OCI-M2 (cell line): ENCODE measurements around the gene SYNM.

Experiments used
- DNase-seq: peaks from one replicate; lab custom pipeline; 2025; ENCODE audit not compliant: unreplicated experiment; lab: John Stamatoyannopoulos, UW

Gene SYNM

GRCh38 chr15:99121691-99122410 lies 17.0 kb downstream of the SYNM start:
- no peak for DNase-seq

DNA sequence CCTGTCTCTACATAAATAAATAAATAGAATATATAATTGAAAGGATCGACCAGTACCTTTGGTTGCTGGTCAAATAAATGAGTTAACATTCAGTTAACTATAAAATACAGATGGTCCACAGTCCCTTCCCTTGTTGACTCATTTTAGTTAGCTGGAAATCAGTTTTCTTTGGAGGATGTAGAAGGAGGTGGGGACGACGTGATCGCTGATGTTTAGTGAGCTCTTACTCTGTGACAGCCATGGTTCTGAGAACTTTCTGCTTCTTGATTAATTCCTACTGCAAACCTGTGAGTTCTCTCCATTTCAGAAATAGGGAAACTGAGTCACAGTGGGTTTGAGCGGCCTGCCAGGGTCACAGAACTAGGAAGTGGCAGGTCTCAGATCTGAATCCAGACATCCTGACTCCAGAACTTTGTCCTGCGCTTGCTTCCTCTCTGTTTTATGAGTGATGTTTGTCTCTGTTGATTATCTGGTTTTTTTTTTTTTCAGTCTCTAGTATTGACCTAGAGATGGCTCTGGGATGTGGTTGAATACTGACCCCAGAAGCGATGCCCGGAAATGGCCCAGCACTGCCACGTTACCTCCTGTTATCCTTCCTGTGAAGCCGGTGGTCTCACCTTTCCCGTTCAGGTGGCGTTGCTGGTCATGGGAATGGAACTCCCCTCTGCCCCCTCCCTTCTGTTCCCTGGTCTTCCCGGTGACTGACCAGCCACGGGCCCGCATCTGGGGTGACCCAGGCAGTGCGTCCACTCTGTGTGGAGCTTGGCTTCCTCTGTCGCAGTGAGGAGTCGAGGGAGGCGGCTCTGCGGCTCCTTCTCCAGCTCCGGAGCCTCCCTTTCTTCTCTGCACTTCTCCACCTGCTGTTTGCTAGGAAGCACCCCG lies 18.2 kb downstream of the SYNM start:
- no peak for DNase-seq

- no peak for DNase-seq
These were observed 19.0 kb downstream of the SYNM start for GRCh38 chr15:99123713-99124451.

- DNase-seq, result no peak
These were observed 19.8 kb downstream of the SYNM start for GRCh38 chr15:99124641-99125040.

DNA sequence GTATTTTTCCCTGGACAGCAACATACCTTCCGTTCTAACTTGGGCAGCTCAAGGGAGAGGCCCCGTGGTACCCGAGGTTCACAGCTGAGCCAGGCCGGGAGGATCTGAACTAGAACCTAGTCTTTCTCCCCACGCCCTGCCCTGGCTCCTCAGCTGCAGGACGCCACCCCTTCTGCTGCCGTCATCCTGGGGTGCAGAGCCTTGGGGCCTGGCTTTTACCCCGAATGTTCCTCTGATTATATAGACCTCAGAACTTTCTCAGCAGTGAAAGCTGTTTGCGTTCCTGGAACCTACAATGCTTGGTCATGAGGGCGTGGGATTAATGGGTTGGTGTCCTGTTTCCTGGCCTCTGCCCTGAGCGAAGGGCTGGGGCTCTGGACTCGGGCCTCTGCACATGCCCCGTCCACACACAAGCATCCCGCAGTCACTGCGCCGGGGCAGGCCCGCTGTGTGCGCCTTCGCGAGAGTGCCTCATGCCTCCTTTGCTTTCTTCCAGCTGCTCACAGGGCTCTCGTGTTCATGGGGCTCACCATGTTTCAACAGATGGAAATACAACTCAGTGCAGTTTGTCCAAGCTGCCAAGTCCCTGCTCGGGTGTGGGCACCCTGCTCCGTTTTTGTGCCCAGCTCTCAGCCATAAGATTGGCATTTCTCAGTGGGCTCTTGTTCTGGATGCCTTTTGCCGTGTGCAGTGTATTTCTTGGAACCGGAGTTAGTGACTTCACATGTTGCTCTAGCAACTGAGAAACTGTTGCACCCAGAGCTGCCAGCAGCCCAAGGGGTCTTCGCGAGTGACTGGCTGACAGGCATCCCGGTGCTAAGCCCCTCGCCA lies 20.4 kb downstream of the SYNM start:
- no peak for DNase-seq

DNA sequence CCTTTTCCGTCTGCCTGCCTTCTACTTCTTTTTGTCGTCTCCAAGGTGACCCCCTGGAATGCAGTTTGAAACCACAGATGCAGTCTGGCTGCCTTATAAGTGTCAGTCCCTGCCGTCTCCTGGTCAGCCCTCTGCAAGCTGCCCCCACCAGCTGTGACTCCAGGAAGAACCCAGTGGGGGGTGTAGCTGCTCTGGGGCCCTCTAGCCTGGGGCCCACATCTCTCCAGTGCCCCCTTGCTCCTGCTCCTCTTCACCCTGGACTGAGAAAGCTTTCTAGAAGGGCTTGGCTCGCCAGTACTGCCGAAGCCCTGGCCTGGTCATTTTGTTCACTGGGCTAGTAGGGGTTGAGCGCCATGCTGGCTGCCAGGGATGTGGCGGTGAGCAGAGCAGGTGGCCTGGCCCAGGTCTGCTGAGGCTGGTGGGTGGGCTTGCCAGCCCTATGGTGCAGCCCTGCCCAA lies 21.3 kb downstream of the SYNM start:
- DNase-seq, result no peak

GRCh38 chr15:99126930-99127329 lies 22.1 kb downstream of the SYNM start:
- DNase-seq, result no peak

DNA sequence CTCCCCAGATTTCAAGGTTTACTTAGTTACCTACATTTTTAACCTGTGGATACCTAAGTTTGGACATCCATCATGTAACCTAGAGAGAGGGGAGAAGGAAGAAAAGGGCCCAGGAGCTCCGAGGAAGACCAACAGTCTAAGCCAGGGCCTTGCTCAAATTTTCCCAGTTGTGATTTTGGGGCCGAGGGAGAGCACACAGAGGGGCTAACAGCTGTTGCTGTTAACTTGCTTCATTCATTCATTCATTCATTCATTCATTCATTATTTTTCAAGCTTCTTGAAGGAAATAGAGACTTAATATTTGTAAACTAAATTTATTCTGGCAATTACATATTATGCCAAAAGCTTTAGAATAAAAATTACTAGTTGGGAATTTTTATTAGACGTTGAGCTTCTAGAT lies 22.9 kb downstream of the SYNM start:
- DNase-seq, result no peak

GRCh38 chr15:99128411-99128810 lies 23.5 kb downstream of the SYNM start:
- DNase-seq, result no peak

DNA sequence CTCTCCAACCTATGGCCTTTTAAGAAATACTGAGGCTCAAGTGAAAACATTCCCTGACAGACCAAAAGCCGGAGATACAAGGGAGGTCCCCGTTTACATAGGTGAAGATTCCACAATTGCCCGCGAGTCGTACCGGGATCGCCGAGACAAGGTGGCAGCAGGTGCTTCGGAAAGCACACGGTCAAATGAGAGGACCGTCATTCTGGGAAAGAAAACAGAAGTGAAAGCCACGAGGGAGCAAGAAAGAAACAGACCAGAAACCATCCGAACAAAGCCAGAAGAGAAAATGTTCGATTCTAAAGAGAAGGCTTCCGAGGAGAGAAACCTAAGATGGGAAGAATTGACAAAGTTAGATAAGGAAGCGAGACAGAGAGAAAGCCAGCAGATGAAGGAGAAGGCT lies 24.8 kb downstream of the SYNM start:
- no peak for DNase-seq

DNA sequence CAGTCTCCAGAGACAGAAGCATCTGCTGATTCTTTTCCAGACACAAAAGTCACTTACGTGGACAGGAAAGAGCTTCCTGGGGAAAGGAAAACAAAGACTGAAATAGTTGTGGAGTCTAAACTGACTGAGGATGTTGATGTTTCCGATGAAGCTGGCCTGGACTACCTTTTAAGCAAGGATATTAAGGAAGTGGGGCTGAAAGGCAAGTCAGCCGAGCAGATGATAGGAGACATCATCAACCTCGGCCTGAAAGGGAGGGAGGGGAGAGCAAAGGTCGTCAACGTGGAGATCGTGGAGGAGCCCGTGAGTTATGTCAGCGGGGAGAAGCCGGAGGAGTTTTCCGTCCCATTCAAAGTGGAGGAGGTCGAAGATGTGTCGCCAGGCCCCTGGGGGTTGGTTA lies 25.4 kb downstream of the SYNM start:
- DNase-seq, result no peak

- DNase-seq, result no peak
These were observed 26.0 kb downstream of the SYNM start for GRCh38 chr15:99130765-99131440.

DNA sequence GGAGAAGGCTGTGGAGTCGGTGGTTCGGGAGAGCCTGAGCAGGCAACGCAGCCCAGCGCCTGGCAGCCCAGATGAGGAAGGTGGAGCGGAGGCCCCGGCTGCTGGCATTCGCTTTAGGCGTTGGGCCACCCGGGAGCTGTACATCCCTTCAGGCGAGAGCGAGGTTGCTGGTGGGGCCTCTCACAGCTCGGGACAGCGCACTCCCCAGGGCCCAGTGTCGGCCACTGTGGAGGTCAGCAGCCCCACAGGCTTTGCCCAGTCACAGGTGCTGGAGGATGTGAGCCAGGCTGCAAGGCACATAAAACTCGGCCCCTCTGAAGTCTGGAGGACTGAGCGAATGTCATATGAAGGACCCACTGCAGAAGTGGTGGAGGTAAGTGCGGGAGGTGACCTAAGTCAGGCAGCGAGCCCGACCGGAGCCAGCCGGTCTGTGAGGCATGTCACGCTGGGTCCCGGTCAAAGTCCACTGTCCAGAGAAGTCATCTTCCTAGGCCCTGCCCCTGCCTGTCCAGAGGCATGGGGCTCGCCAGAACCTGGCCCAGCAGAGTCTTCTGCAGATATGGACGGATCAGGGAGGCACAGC lies 26.7 kb downstream of the SYNM start:
- DNase-seq, result no peak

- no peak for DNase-seq
These were observed 27.2 kb downstream of the SYNM start for GRCh38 chr15:99132122-99132521.

- no peak for DNase-seq
These were observed 27.9 kb downstream of the SYNM start for GRCh38 chr15:99132634-99133287.

- DNase-seq, result no peak
These were observed 29.5 kb downstream of the SYNM start for GRCh38 chr15:99134317-99134821.

GRCh38 chr15:99135194-99135593 lies 30.3 kb downstream of the SYNM start:
- DNase-seq, result no peak

GRCh38 chr15:99137111-99137546 lies 32.2 kb downstream of the SYNM start:
- DNase-seq, result no peak

GRCh38 chr15:99137877-99138276 lies 33.0 kb downstream of the SYNM start:
- no peak for DNase-seq
